Activated T-cell treated with anti-CD3 and anti-CD28 coated beads, Interleukin-2, amount 50 U/mL, for 48 hours (primary cell): ENCODE measurements around the gene ST8SIA4.
A peak's percentile ranks its signal among the peaks of the same experiment; 100 is the strongest.

Experiments
- DNase-seq, 2 experiments: peaks; one replicate each; pipeline ENCODE4 v3.0.0-alpha.2; 2020

Gene ST8SIA4, protein sequence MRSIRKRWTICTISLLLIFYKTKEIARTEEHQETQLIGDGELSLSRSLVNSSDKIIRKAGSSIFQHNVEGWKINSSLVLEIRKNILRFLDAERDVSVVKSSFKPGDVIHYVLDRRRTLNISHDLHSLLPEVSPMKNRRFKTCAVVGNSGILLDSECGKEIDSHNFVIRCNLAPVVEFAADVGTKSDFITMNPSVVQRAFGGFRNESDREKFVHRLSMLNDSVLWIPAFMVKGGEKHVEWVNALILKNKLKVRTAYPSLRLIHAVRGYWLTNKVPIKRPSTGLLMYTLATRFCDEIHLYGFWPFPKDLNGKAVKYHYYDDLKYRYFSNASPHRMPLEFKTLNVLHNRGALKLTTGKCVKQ

DNA sequence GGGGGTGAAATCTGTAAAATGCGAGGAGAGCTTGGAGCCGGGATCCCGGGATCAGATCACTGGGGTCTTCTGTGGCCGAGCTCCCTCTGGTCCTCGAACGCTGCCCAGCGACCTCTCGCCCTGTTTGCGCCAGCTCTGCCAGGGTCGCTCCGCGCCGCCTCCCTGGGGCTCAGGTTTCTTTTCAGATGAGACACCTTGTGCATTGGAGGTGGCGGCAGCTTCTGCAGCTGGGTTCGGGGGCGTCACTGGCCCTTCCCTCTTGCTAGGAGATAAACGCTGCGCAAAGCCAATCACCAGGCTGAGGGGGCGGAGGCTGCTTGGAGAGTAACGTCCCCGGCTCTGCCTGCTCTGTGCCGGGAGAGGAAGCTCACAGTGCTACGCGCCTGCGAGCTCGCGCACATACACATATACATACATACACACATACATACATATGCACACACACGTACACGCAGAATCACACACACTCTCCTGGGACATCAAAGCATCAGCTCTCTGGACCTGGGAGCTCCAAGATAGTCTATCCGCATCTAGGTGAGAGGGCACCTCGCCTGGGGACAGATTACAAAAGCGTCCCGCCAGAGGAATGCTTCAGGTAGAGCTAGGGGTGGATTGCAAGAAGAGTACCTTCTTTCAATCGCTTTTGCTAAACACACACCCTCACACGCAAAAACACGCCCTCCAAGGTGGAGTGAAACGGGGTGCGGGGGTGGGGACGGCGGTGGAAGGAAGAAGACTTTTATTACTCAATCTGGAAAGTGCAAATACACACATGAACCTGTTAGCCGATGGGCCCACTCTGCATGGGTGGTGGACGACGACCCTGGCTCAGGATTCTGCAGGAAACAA is at the start of gene ST8SIA4:
Gene ST8SIA4, minus strand, starts transcription at position 244 of the 849 bp plus-strand sequence. CDS start 327 bp downstream, outside the sequence.
- peak; percentile 91 to 92 for DNase-seq

GRCh38 chr5:100950985-100951384 is 47.9 kb upstream of the ST8SIA4 start:
- no peak for DNase-seq

DNA sequence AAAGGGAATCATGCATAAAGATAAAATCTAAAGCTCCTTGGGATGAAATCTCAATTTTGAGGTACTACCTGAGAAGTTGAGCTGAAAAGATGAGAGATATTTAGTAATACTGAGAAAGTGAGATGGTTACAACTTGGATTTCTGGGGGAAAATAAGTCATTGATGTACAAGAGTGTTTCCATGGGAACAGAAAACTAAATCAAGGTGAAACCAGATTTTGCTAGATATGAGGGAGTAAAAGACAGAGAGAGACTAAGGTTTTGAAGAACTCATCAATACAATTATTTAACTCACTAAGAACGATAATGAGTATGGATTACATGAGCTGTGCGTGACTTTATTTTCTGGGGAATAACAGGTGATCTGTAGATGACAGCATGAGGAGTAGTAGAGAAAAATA is 10.2 kb upstream of the ST8SIA4 start:
- no peak for DNase-seq

DNA sequence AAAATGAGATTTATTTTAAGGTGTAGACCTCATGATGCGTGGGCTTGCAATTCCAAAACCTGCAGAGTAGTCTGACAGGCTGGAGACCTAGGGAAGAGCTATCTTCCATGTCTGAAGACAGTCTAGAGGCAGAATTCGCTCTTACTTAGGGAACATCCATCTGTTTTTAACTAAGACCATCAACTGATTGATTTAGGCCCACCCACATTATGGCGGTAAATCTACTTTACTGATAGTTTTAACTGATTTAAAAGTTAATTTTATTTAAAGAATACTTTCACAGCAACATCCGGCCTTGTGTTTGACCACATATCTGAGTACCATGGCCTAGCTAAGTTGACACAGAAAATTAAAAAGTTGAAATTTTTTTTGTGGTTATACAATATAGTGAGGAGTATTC is 6.0 kb upstream of the ST8SIA4 start:
- no peak for DNase-seq

- peak in 1 of 2 experiments; percentile 32 for DNase-seq
Observed at GRCh38 chr5:100905259-100905914, 2.3 kb upstream of the ST8SIA4 start.

GRCh38 chr5:100904259-100904861 is 1.3 kb upstream of the ST8SIA4 start:
- DNase-seq, result peak; percentile 66 to 70

DNA sequence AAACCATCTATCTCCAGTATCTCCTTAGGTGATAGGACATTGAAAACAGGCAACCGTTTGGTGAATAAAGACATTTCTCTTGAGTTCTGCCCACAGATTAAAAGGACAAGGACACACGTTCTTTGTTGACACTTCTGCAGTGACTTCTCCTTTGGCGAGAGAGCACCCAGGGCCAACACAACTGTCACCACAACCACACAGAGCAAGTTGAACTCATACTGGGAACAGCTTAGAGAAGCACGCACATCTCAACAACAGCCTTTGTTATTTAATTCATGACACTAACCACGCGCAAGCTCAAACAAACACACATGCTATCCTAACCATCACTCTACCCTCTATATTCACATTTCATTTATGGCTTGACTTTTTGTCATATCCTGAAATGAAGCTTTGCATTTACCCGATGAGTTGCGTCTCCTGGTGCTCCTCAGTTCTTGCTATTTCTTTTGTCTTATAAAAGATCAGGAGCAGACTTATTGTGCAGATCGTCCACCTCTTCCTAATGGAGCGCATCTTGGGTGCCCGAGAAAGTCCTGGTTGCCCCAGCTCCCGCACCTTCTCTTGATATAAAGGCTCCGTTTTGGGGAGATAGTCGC is 543 bp downstream of the ST8SIA4 start:
- DNase-seq, result peak; percentile 52 to 56

GRCh38 chr5:100901821-100902341 is 1.2 kb downstream of the ST8SIA4 start:
- DNase-seq, result peak; percentile 59 to 66

DNA sequence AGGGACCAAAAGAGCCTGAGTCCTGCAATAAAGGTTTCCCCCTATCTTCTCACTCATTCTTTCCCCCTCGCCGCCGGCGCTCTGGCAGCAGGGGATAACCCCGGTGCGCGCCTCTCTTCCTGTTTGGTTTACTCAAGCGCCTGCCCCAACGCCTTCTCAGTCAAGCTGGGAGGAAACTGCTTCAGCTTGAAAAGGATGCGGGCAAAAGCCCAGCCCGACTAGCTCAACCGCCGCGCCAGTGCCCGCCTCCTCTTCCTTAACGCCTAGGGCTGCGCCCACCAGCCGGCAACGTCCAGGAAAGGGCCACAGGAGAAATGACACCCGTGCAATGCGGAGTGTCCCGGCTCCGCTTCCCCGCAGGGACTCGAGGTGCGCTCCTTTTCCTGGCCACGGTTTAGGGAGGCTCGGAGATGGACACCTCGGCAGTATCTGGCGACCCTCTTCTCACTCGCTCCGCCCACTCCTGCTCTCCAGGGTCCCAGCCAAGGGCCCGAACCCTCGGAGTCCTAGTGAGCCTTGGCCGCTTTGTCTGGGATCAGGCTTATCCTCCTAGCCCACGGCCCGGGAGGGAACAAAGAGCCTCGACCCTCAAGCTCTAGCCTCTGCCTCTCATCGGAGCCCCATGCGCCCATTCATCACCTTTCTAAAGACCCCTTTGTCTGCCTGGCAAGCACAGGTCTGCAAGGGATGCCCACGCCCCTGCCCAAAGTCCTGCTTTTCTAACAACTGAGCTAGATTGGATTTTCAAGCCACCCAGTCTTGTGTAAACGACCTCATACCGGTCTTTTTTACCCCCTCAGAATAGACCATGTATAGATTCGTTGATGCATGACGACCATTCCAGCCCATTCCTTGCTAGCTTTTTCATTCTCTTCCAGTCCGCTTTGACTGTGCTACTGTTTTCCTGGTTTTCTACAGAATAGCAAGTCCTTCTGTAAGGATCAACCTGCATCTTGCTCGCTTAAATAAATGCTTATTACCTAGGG is 2.0 kb downstream of the ST8SIA4 start:
- peak; percentile 93 for DNase-seq

DNA sequence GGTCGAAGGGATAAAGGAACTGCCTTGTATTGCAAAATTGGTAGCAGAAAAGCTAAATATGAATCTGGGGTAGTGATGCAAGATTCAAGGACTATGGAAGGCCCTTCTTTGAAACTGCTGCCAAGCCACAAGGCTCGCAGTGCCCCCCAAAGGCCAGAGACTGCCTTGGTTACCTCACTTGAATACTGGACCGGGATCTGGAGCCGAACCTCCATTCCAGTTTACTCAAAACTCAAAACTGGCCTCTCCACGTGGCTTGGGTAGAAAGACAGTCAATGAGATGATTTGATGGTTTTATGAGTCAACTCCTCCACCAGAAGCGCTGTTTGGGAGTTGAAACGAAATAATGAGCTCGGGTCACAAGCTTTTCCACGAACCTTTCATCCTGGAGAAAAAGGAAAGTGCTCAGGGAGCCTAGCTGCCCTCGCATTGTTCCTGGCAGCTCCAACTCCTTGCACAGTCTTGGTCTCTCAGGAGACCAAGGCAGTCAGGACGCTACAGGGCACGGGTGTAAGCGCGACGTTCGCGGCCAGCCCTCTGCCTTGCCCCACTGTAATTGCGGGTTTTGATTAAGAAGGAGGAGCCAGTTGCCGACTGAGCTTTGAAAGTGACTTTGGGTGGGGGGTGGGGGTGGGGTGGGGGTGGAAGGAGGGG is 2.8 kb downstream of the ST8SIA4 start:
- peak in 1 of 2 experiments; percentile 85 for DNase-seq

DNA sequence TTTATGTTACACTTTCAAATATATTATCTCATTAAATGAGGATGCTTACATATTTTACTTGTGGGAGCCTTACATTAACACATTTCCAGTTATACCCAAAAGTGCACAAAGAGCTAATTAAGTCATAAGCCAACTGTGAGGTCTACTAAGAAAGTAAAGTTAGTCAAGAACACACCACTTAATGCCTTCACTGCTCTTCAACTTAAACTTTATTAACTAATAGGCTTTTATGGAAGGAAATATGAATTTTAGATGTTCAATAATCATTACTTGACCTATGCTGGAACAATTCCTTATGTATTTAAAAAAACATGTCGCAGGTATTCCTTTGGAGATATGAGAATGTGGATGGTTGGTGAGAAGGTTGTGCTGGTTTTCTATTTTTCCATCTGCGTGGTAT is 3.4 kb downstream of the ST8SIA4 start:
- DNase-seq, result no peak

DNA sequence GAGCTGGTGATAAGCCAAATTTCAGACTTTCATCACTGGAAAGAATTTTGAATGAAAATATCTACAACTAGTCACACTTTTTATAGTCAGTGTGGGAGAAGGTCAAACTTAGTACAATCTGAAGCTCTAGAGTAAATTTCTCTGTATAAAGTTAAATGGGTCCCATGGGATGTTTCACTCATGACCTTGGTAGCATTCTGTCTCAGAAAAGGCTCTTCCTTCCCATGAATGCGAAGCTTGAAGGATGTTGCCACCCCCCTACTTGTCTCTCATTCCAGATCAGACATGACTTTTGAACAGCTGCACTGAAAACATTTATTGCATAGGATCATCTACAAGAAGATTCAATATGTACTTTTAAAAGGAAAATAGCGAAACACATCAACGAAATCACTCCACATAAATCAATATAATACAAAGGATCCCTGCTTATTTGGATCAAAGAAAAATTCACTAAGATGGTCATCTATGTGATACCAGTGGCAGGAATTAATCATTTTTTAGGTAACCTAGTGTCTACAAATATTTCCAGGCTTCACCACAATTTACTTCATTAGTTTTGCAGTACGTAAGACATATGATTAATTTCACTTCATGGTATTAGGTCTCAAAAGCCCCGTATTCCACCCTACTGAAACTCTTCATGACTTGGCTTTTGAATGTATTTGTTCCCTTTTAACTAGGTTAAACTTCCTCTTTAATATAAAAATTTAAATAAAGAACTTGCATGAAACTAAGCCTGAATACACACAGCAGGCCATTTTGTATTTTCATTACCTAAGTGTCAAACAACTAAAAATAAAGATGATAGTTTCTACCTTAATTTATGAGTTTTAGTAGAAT is 4.4 kb downstream of the ST8SIA4 start:
- no peak for DNase-seq

DNA sequence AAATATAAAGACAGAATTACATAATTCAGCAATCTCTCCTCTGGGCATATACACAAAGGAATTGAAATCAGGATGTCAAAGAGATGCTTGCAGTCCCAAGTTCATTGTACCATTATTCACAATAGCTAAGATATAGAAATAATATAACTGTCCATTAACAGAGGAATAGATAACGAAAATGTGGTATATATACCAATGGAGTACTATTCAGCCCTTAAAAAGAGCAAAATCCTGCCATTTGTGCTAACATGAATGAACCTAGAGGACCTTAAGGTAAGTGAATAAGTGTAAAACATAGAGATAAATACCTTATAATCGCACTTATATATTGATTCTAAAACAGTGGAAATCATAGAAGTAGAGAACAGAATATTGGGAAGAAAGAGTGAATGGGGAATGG is 7.0 kb downstream of the ST8SIA4 start:
- DNase-seq, result no peak

- no peak for DNase-seq
Observed at GRCh38 chr5:100890461-100891008, 12.5 kb downstream of the ST8SIA4 start.

DNA sequence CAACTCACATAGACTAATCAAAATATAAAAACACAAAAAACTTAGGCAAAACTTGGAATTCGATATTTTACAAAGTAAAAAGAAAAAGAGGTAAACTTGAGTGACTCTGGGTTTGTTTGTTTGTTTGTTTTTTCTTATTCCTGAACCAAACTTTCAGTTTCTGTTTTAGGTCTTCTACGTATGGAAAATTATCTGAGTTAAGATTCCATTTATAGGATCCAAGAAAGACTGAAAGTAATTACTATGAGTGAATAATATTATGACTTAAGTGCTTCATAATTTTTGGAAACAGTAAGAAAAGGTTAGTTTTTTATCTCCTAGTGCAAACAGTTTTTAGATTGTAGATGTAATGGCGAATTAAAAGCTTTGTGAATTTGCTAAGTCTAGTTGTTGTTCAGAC is 13.2 kb downstream of the ST8SIA4 start:
- no peak for DNase-seq

DNA sequence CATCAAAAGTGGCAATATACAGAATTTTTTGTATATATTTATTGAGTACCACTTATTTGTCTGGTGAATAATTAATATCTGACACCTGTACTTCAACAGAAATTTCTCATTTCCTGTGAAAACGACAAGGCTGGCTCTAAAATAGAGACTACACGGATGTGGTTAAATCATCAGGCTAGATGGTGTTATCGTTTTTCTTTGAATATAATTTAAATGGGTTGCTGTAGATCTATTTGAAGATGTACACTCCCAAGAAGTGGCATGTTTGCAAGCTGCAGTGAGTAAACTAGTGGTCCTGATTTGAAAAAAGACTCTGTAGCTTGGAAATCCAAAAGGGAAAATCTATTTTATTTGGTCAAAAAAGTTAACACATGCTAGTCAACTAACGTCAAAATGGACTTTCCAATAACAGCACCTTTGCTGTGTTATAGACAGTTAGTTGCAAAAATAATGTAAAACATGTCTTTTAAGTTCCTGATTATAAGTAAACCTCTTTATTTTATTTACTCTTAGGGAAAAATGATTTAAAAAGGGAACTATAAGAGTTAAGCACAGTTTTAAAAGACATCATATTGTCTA is 13.8 kb downstream of the ST8SIA4 start:
- DNase-seq, result no peak

DNA sequence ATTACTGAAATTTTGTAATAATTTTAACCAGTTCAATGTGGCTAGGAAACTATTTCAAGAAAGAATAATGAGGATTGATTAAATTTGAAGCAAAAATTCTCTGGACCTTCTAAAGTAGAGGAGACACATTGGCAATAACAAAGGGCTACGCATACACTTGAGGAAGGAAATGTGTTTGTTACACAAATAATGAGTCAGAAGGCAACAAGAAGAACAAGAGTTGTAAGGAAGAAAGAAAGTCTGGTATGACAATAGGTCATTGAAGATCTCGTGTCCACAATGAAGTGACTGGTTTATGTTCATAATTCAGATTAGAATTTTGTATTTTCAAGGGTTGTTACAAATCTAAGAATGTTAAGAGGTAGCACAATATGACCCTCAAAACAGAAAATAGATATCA is 25.8 kb downstream of the ST8SIA4 start:
- no peak for DNase-seq

GRCh38 chr5:100872408-100873190 is 30.5 kb downstream of the ST8SIA4 start:
- DNase-seq, result peak in 1 of 2 experiments; percentile 35
